A549 (cell line): ENCODE results near the gene TEX35. TPM values are rescaled to one million over a fixed set of nuclear protein-coding genes. Genes with fewer than 3 reads are reported as not detected.

ENCODE experiments used
- ATAC-seq, 2 experiments: fragments of 200-7000 bp in 1 of 2; fragments of >200 bp in 1 of 2; cut with Nextera tagmentation in 1 of 2; cut with Tn5 transposase in 1 of 2; 3 replicates each; pipeline versions ENCODE4 v1.8.0 to v1.9.1; 2018 to 2020; ENCODE audit warnings: mild to moderate bottlenecking in 1 of 2, moderate library complexity in 1 of 2
- CTCF ChIA-PET: fragments of 300-600 bp; sonication (Branson Sonifier 250); formaldehyde crosslinking; extraction: SDS; loops from one replicate; lab custom pipeline; 2021; ENCODE audit warnings: antibody characterized with exemption, inconsistent platforms; lab: Yijun Ruan, JAX
- POLR2A ChIA-PET: fragments of 350-600 bp; formaldehyde crosslinking; extraction: SDS; loops from one replicate; lab custom pipeline; 2021; ENCODE audit warnings: antibody characterized with exemption, inconsistent platforms; lab: Yijun Ruan, JAX
- DNase-seq, 2 experiments: peaks; one replicate each; pipeline versions ENCODE4 v3.0.0 to v3.0.0-alpha.2; 2011 to 2016; ENCODE audit warnings: low read depth in 1 of 2, low spot score in 1 of 2
- FAIRE-seq: peaks from 2 replicates; lab custom pipeline; 2011; peaks lifted over from hg19 to GRCh38; lab: Jason Lieb, UNC
- H3K27ac ChIP-seq, 2 experiments: fragments of >200 bp; sonication (Bioruptor Twin); formaldehyde crosslinking; 3 replicates each; pipeline ENCODE4 v1.5.1; 2016 to 2017
- H3K4me1 ChIP-seq: fragments of >200 bp; sonication (Bioruptor Twin); formaldehyde crosslinking; 3 replicates; pipeline ENCODE4 v1.6.1; 2016
- H3K4me2 ChIP-seq: fragments of >200 bp; sonication (Bioruptor Twin); formaldehyde crosslinking; 3 replicates; pipeline ENCODE4 v1.6.1; 2016
- H3K4me3 ChIP-seq: fragments of >200 bp; sonication (Bioruptor Twin); formaldehyde crosslinking; 3 replicates; pipeline ENCODE4 v1.5.1; 2016
- H3K9me3 ChIP-seq: fragments of >200 bp; sonication (Bioruptor Twin); formaldehyde crosslinking; 3 replicates; pipeline ENCODE4 v1.6.1; 2016
- BCL3 ChIP-seq: fragments of >200 bp; sonication (Bioruptor Twin); formaldehyde crosslinking; IDR thresholded peaks from 3 replicates; pipeline ENCODE4 v1.6.1; 2016
- EP300 ChIP-seq, 2 experiments: fragments of >200 bp; sonication (Bioruptor Twin); formaldehyde crosslinking; IDR thresholded peaks; 2 replicates in 1 of 2; 3 replicates in 1 of 2; pipeline ENCODE4 v1.6.1; 2016 to 2017
- FOSB ChIP-seq: fragments of 250-450 bp; sonication (Bioruptor Pico); IDR thresholded peaks from 2 replicates; pipeline ENCODE4 v1.5.0; 2020; ENCODE audit warnings: mild to moderate bottlenecking, moderate library complexity
- FOSL2 ChIP-seq, 2 experiments: fragments of 450-650 bp in 1 of 2; fragments of >200 bp in 1 of 2; sonication (Bioruptor Twin) in 1 of 2; formaldehyde crosslinking; IDR thresholded peaks; 2 replicates each; pipeline versions ENCODE4 v1.5.0 to v1.6.1; 2016 to 2020; ENCODE audit warnings: mild to moderate bottlenecking in 1 of 2, moderate library complexity in 1 of 2
- MAFK ChIP-seq: fragments of 450-650 bp; IDR thresholded peaks from 2 replicates; pipeline ENCODE4 v1.6.1; 2014; ENCODE audit not compliant: partially characterized antibody
- MYC ChIP-seq: IDR thresholded peaks from 2 replicates; pipeline ENCODE4 v1.6.1; 2012; ENCODE audit warnings: mild to moderate bottlenecking, inconsistent platforms, low read length, improper control_type of control experiment, borderline replicate concordance
- NR3C1 ChIP-seq: fragments of >200 bp; sonication (Bioruptor Twin); formaldehyde crosslinking; IDR thresholded peaks from 3 replicates; pipeline ENCODE4 v1.6.1; 2017
- PHF8 ChIP-seq: fragments of 200-600 bp; sonication (generic); IDR thresholded peaks from 2 replicates; pipeline ENCODE4 v1.6.1; 2016; ENCODE audit warnings: low read depth, mild to moderate bottlenecking, antibody characterized with exemption, moderate library complexity, borderline replicate concordance
- POLR2A ChIP-seq: IDR thresholded peaks from 2 replicates; pipeline ENCODE4 v1.6.1; 2012; ENCODE audit warnings: mild to moderate bottlenecking, low read length
- POLR2AphosphoS2 ChIP-seq: conservative IDR thresholded peaks from 2 replicates; pipeline ENCODE4 v1.6.1; 2012; ENCODE audit warnings: low read length, improper control_type of control experiment, inconsistent platforms
- RAD21 ChIP-seq, 2 experiments: fragments of >200 bp in 1 of 2; sonication (Bioruptor Twin) in 1 of 2; formaldehyde crosslinking in 1 of 2; IDR thresholded peaks in 1 of 2; conservative IDR thresholded peaks in 1 of 2; 2 replicates in 1 of 2; 3 replicates in 1 of 2; pipeline ENCODE4 v1.6.1; 2012 to 2018; ENCODE audit warnings: inconsistent platforms in 1 of 2
- RARB ChIP-seq: fragments of 250-450 bp; sonication (Bioruptor Pico); IDR thresholded peaks from 2 replicates; pipeline ENCODE4 v1.8.0; 2021; ENCODE audit warnings: mild to moderate bottlenecking, moderate library complexity
- RFX5 ChIP-seq: fragments of 450-650 bp; IDR thresholded peaks from 2 replicates; pipeline ENCODE4 v1.7.1; 2014; ENCODE audit warnings: antibody characterized with exemption, mild to moderate bottlenecking, moderate library complexity
- RNF2 ChIP-seq: fragments of 200-600 bp; sonication (generic); IDR thresholded peaks from 2 replicates; pipeline ENCODE4 v1.6.1; 2016; ENCODE audit warnings: low read depth, mild to moderate bottlenecking, antibody characterized with exemption, moderate library complexity, borderline replicate concordance
- USF2 ChIP-seq: fragments of 450-650 bp; IDR thresholded peaks from 2 replicates; pipeline ENCODE4 v1.6.1; 2014; ENCODE audit warnings: antibody characterized with exemption
- ZSCAN20 ChIP-seq: fragments of 250-450 bp; sonication (Bioruptor Pico); IDR thresholded peaks from 2 replicates; pipeline ENCODE4 v1.8.0; 2022; ENCODE audit warnings: mild to moderate bottlenecking, moderate library complexity
- WGBS: methylation state at CpG from one replicate; pipeline ENCODE4 v1.1.6; 2017; ENCODE audit errors: missing lambda C conversion rate; 5-methylcytosine and 5-hydroxymethylcytosine counted together
- polyA plus RNA-seq, 4 experiments: library from polyadenylated mRNA; depleted of rRNA in 3 of 4; stranded (reverse); fragments of >200 nt; fragmentation: RNase III in 1 of 4; extraction: RNeasy Plus Mini Kit Qiagen cat#74134 plus additional on column Dnase treatment in 1 of 4; gene quantifications; 2 replicates in 3 of 4; 3 replicates in 1 of 4; pipeline ENCODE4 v1.2.3, GENCODE V29; 2011 to 2017

Gene TEX35
- polyA plus RNA-seq, 2 of the 4 experiments (the other 2 are of a cell fraction) = not detected

DNA sequence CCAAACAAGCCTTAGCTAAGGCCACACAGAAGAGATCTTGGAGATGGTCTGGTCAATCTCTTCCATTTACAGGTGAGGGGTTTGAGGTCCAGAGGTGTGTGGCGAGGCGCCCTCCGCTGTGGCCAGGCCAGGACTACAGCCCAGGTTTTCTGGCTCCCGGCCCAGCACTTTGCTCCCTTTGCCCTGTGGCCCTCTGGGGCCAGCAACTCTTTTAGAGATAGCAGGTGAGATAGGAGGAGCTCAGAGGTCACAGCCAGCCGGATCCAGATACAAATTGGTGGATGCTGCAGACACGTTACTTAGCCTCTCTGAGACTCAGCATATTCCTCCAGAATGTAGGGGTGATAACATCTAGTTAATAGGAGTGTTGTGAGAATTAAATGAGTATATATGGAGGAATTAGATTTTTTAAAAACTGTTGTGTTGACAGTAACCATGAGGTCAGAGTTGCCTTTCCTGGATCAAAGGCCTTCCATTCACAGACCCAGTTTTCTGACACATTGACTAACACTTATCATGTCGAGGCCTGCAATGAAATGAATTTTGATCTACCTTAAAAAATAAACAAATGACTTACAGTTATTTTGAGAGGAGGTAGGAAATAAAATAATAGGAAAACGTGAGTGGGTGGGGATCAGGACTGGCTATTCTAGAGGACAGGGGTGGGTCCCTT lies 16.6 kb downstream of the TEX35 start:
- H3K4me3 ChIP-seq = no peak overlapping the region
- peaks cover 15% of the 10 kb centered on the region for H3K4me1 ChIP-seq
- FAIRE-seq (no peak), ATAC-seq (no peak), DNase-seq (no peak)
- H3K9me3 ChIP-seq = no peaks in the 10 kb centered on the region
- no peak overlapping the region for H3K27ac ChIP-seq
- POLR2A ChIA-PET = no interaction called here
- no peak for TF ChIP-seq USF2
- no peak for TF ChIP-seq RNF2
- TF ChIP-seq RAD21 (conservative IDR thresholded peaks at IDR 0.05 in 1 of 2, IDR thresholded peaks at IDR 0.05 in 1 of 2) = no peak
- TF ChIP-seq BCL3 = no peak
- TF ChIP-seq MAFK = no peak
- TF ChIP-seq RFX5 = no peak
- no peak for TF ChIP-seq ZSCAN20 (CRISPR knock-in tag)
- TF ChIP-seq POLR2A = no peak
- TF ChIP-seq PHF8 = no peak
- TF ChIP-seq EP300 (IDR thresholded peaks at IDR 0.05) = no peak
- no peak for TF ChIP-seq FOSB (CRISPR knock-in tag)
- CTCF ChIA-PET = interaction anchor here (0.6 to 18.9 kb wide), 10 partner anchors 13 to 1916 kb away, joined by 3 to 352 read pairs (median 5); no protein-coding TSS in a partner anchor
- WGBS = 77% methylated on average over 7 of the region's 8 CpGs
- peak overlapping the region; percentile 5; the same call in 2 of the 3 replicates for H3K4me2 ChIP-seq

GRCh38 chr1:178530037-178530402 lies 17.1 kb downstream of the TEX35 start:
- CTCF ChIA-PET = interaction anchor here (0.6 to 18.9 kb wide), 8 partner anchors 12 to 1916 kb away, joined by 3 to 352 read pairs (median 23); partner anchors contain the start of gene TOR3A
- peak overlapping the region; percentile 5; the same call in 2 of the 3 replicates for H3K4me2 ChIP-seq
- peak in 1 of 2 experiments; percentile 14; a peak in 2 of 6 replicates for ATAC-seq

GRCh38 chr1:178530502-178530901 lies 17.6 kb downstream of the TEX35 start:
- no peak for ATAC-seq
- Histone ChIP-seq H3K4me3 (no peak overlapping the region), H3K9me3 (no peaks in the 10 kb centered on the region), H3K4me2 (peak overlapping the region; percentile 5; the same call in 2 of the 3 replicates), H3K27ac (peak overlapping the region in 1 of 2 experiments; percentile 39; a peak in 2 of 6 replicates), H3K4me1 (peaks cover 15% of the 10 kb centered on the region)
- ChIA-PET CTCF (interaction anchor here (1.4 to 18.9 kb wide), 6 partner anchors 12 to 551 kb away, joined by 3 to 352 read pairs (median 27); partner anchors contain the start of gene TOR3A), POLR2A (interaction anchor here (0.6 kb wide), 1 partner anchor 363 kb away, joined by 3 read pairs; no protein-coding TSS in a partner anchor)
- 82% methylated on average over 3 of the region's 3 CpGs for WGBS
- TF ChIP-seq USF2 (no peak), NR3C1 (no peak)
- FAIRE-seq = no peak
- DNase-seq = no peak

More at GRCh38 chr1:178530037-178530402, 17.1 kb downstream of the TEX35 start:
- peak in 1 of 2 experiments; percentile 36 for DNase-seq
- POLR2A ChIA-PET = interaction anchor here (0.6 kb wide), 1 partner anchor 363 kb away, joined by 3 read pairs; no protein-coding TSS in a partner anchor
- no peak for FAIRE-seq
- Histone ChIP-seq H3K27ac (peak overlapping the region in 1 of 2 experiments; percentile 39; a peak in 2 of 6 replicates), H3K9me3 (no peaks in the 10 kb centered on the region), H3K4me1 (peaks cover 15% of the 10 kb centered on the region), H3K4me3 (no peak overlapping the region)
- TF ChIP-seq USF2 = no peak
- TF ChIP-seq MYC = no peak
- TF ChIP-seq POLR2AphosphoS2 = no peak
- TF ChIP-seq FOSL2 (IDR thresholded peaks at IDR 0.05) = peak; percentile 32; the same call in 1 of the 2 replicates
- peak; percentile 61 for TF ChIP-seq FOSL2 (CRISPR knock-in tag; IDR thresholded peaks at IDR 0.05)
- TF ChIP-seq EP300 (IDR thresholded peaks at IDR 0.05) = peak in 1 of 2 experiments; percentile 20; a peak in 1 of 5 replicates
- TF ChIP-seq RARB (CRISPR knock-in tag) = no peak
- TF ChIP-seq, all 56 proteins: peak for 2
- 11% methylated on average over 2 of the region's 2 CpGs for whole genome bisulfite sequencing
